Gastroesophageal sphincter (tissue), 4 donors: ENCODE results near the gene CIAO2B. TPM values are rescaled to one million over a fixed set of nuclear protein-coding genes. Genes with fewer than 3 reads are reported as not detected.
A peak's percentile ranks its signal among the peaks of the same experiment; 100 is the strongest.

Experiments used
- ATAC-seq: fragments of 150-250 bp; one replicate; pipeline ENCODE4 v1.9.1; 2016; ENCODE audit warnings: mild to moderate bottlenecking, moderate library complexity
- H3K27ac ChIP-seq, 4 donors: fragments of 200-600 bp; sonication (generic) in 3 of 4; 1 replicate in 3 of 4; 2 replicates in 1 of 4; pipeline ENCODE4 v1.5.1; 2016 to 2019
- H3K27me3 ChIP-seq: fragments of 200-600 bp; sonication (generic); one replicate; pipeline ENCODE4 v1.5.1; 2019
- H3K36me3 ChIP-seq, 2 donors: fragments of 200-600 bp; sonication (generic); one replicate each; pipeline ENCODE4 v1.5.1; 2019; ENCODE audit warnings: control low read depth in 1 of 2
- H3K4me1 ChIP-seq, 3 donors: fragments of 200-600 bp; sonication (generic); 1 replicate in 2 of 3; 2 replicates in 1 of 3; pipeline ENCODE4 v1.5.1; 2016 to 2019; ENCODE audit warnings: control low read depth in 2 of 3
- H3K4me3 ChIP-seq, 2 donors: fragments of 200-600 bp; sonication (generic); one replicate each; pipeline ENCODE4 v1.5.1; 2019; ENCODE audit warnings: mild to moderate bottlenecking in 1 of 2, moderate library complexity in 1 of 2
- H3K9me3 ChIP-seq, 3 donors: fragments of 200-600 bp; sonication (generic); one replicate each; pipeline ENCODE4 v1.5.1; 2017 to 2019; ENCODE audit warnings: control low read depth in 2 of 3
- CTCF ChIP-seq, 4 experiments: fragments of 200-600 bp in 2 of 4; fragments of 450-650 bp in 2 of 4; sonication (generic) in 1 of 4; IDR thresholded peaks; one replicate each; pipeline ENCODE4 v1.5.1; 2017 to 2019; ENCODE audit warnings: antibody characterized with exemption in 4 of 4, mild to moderate bottlenecking in 2 of 4, moderate library complexity in 2 of 4
- EP300 ChIP-seq: sonication (generic); formaldehyde crosslinking; IDR thresholded peaks from one replicate; pipeline ENCODE4 v1.6.1; 2017; ENCODE audit warnings: antibody characterized with exemption, mild to moderate bottlenecking
- POLR2A ChIP-seq, 2 donors: fragments of 450-650 bp; IDR thresholded peaks; one replicate each; pipeline ENCODE4 v1.6.1; 2017; ENCODE audit warnings: antibody characterized with exemption in 2 of 2, mild to moderate bottlenecking in 2 of 2, moderate library complexity in 1 of 2
- POLR2AphosphoS5 ChIP-seq: sonication (generic); formaldehyde crosslinking; IDR thresholded peaks from one replicate; pipeline ENCODE4 v1.6.1; 2017; ENCODE audit warnings: antibody characterized with exemption
- WGBS, 2 donors: methylation state at CpG; one replicate each; pipeline ENCODE4 v1.1.5; 2018; ENCODE audit warnings: low coverage in 1 of 2; 5-methylcytosine and 5-hydroxymethylcytosine counted together
- total RNA-seq, 4 donors: library from RNA; depleted of rRNA; stranded (reverse); fragments of >200 nt; gene quantifications; one replicate each; pipeline ENCODE4 v1.1.0, GENCODE V29; 2016

CIAO2B gene
- total RNA-seq, 4 donors from 2014 or later, result 54.3 to 88.9 (median 79.5) TPM

DNA sequence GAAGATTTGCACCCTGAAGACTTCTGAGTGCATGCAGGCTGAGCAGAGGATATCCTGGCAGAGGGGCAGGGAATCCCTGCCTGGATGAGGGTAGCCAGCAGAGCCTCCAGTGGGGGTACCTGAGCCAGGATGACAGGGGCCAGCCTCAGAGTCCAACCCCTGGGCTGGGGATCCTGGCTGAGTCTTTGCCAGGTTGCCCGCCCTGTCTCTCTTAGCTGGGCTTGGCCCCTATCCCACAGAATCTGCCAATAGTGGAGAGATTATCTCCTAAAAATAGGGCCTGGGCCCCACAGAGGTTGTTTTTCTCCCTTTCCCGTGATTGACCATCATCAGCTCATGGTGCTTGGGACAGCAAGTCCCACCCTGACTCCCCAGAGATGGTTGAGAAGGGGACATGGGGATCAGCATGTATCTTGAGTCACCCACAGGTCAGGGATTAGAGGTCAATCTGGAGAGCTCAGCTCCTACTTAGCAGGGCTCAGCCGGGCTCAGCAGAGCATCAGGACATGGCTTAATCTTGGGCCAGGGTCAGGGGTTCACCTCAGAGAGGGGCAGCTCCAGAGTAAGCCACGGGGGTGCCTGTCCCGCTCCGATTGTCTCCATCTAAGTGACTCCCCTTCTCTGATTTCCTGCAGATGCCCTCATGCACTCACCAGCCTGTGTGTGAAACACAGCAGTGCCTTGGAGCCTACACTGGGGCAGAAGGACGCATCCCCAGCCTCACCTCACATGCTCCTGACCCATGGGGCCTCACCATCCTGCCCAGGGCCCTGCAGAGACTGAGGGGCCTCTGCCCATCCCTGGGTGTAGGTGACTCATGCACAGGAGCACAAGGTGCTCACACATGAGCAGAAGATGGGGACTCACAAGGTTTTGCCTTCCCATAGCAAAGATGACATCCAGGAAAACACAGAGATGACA lies 27.0 kb downstream of the CIAO2B start:
- peaks cover 10 to 43% (median 34%) of the 10 kb centered on the region in 3 donors for H3K4me1 ChIP-seq
- no peak for TF ChIP-seq POLR2AphosphoS5
- TF ChIP-seq EP300, result no peak
- TF ChIP-seq CTCF (IDR thresholded peaks at IDR 0.05), result no peak
- TF ChIP-seq POLR2A (IDR thresholded peaks at IDR 0.05), result no peak
- no peaks in the 10 kb centered on the region for H3K9me3 ChIP-seq
- no peaks in the 10 kb centered on the region for H3K27me3 ChIP-seq
- no peak for ATAC-seq
- peak overlapping the region in 3 of 4 donors; percentile 91 to 93 (median 92) for H3K27ac ChIP-seq
- no peaks in the 10 kb centered on the region for H3K36me3 ChIP-seq
- no peak overlapping the region for H3K4me3 ChIP-seq
- WGBS, 2 donors, result 59% methylated on average over 2 of the region's 7 CpGs; no CpG with 5 or more reads in 1 of the 2 donors

DNA sequence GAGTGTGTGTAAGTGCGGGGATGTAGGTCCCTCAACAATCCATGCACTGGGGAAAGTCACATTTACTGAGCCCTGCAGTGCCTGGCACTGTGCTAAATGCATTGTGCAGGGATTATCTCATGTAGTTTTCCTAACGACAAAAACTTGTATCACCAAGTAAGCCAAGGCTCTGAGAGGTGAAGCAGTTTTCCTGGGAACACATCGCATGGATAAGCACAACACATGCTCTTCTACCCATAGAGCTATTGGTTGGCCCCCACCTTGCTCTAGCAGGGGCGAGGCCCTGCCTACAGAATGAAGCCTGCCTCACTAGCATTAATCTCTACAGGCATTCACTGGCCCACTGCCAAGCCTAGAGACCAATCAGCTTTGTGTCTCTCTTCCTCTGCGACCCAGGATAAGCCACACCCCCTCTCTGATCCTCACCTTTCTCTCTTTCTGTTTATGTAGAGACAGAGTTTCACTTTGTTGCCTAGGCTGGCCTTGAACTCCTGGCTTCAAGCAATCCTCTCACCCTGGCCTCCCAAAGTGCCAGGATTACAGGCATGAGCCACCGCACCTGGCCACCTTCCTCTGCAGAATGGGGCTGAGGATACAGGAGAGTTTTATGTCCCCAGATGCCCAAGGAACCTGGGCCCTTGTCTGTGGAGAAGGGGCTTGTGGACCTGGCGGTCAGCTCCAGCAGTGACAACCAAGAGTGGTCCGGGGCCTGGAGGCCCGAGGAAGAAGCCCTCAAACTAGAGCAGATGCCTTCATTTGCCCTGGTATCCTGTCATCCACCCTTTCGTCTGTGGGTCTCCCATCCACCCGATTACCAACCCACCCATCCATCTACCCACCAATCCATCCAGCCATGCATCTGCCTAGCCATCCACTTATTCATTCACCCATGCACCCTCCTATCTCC lies 28.3 kb downstream of the CIAO2B start:
- H3K4me3 ChIP-seq, result no peak overlapping the region
- H3K9me3 ChIP-seq, result no peaks in the 10 kb centered on the region
- TF ChIP-seq POLR2A (IDR thresholded peaks at IDR 0.05) (no peak), EP300 (no peak), CTCF (IDR thresholded peaks at IDR 0.05) (no peak), POLR2AphosphoS5 (no peak)
- no peaks in the 10 kb centered on the region for H3K36me3 ChIP-seq
- H3K27me3 ChIP-seq, result no peaks in the 10 kb centered on the region
- ATAC-seq, result no peak
- 54 to 64% methylated on average over 8 to 10 of the region's 11 CpGs for WGBS, 2 donors
- peak overlapping the region; percentile 67 to 93 (median 92) for H3K27ac ChIP-seq
- peaks cover 16 to 55% (median 46%) of the 10 kb centered on the region in 3 donors for H3K4me1 ChIP-seq

GRCh38 chr16:66904846-66905632 lies 29.2 kb downstream of the CIAO2B start:
- Histone ChIP-seq H3K9me3 (no peaks in the 10 kb centered on the region), H3K27me3 (no peaks in the 10 kb centered on the region), H3K4me3 (peak overlapping the region in 1 of 2 donors; percentile 32), H3K36me3 (no peaks in the 10 kb centered on the region), H3K4me1 (peaks cover 23 to 64% (median 55%) of the 10 kb centered on the region in 3 donors), H3K27ac (peak overlapping the region; percentile 67 to 93 (median 92))
- TF ChIP-seq POLR2A (IDR thresholded peaks at IDR 0.05) (no peak), EP300 (no peak)
- 29 to 45% methylated on average over 4 to 6 of the region's 16 CpGs for WGBS, 2 donors
- ATAC-seq, result peak; percentile 5

- Histone ChIP-seq H3K4me1 (peaks cover 27 to 70% (median 61%) of the 10 kb centered on the region in 3 donors), H3K9me3 (no peaks in the 10 kb centered on the region), H3K4me3 (peak overlapping the region in 1 of 2 donors; percentile 32), H3K36me3 (no peaks in the 10 kb centered on the region), H3K27ac (peak overlapping the region; percentile 67 to 93 (median 92)), H3K27me3 (no peaks in the 10 kb centered on the region)
- TF ChIP-seq POLR2A (IDR thresholded peaks at IDR 0.05) (no peak), CTCF (IDR thresholded peaks at IDR 0.05) (no peak), POLR2AphosphoS5 (no peak), EP300 (no peak)
- ATAC-seq, result no peak
- 88% methylated on average over 4 of the region's 13 CpGs; no CpG with 5 or more reads in 1 of the 2 donors for WGBS, 2 donors
Measured at GRCh38 chr16:66904428-66904845, 29.8 kb downstream of the CIAO2B start.
